ENCODE data around the gene S100PBP.
"Not testable (repeated sequence)": the region's sequence is repeated elsewhere in the genome, so short reads cannot be mapped to it uniquely, and the experiment has no call there.

S100PBP gene

GRCh38 chr1:32786856-32787255, 30.6 kb upstream of the S100PBP start:
- DNase-seq, result no peak

- DNase-seq, result not testable (repeated sequence)
Observed at GRCh38 chr1:32789356-32789755, 28.1 kb upstream of the S100PBP start.

GRCh38 chr1:32791881-32792280, 25.6 kb upstream of the S100PBP start:
- no peak for DNase-seq

DNA sequence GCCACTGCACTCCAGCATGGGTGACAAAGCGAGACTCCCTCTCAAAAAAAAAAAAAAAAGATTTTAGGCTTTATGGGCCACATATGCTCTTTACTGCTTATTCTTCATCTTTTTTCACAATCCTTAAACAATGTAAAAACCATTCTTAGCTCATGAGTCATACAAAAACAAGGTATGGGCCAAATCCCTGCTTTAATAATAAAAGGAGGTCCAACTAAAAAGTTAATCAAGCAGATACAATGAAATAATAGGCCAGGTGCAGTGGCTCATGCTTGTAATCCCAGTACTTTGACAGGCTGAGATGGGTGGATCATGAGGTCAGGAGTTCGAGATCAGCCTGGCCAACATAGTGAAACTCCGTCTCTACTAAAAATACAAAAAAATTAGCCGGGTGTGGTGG, 21.7 kb upstream of the S100PBP start:
- not testable (repeated sequence) for DNase-seq

- DNase-seq, result no peak
Observed at GRCh38 chr1:32797456-32797855, 20.0 kb upstream of the S100PBP start.

GRCh38 chr1:32798191-32798590, 19.3 kb upstream of the S100PBP start:
- DNase-seq, result no peak

DNA sequence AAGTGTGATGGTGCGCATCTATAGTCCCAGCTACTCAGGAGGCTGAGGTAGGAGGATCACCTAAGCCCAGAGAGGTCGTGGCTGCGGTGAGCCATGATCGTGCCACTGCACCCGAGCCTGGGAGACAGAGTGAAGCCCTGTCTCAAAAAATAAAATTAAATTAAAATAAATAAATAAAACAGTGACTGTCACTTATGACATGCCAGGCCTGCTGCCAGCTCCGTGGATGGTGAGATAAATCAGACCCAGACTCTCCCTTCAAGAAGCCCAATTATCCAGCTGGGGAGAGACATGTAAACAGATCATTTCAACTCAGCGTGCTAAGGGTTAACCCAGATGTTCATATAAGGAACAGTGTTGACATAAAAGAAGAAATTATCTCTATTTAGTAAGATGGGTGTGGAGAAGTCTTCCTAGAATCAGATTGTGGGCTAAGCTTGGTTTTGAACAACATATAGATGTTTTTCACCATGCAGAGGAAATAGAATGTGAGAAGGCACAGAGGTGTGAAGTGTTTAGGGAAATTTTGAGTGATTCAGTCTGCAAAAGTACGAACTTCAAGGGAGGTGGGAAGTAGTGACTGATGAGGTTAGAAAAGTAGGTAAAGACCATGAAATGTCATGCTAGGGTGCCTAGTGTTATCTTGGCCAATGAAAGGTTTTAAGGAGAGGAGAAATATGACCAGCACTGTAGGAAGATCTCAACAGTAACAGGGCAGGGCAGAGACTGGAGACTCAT, 18.6 kb upstream of the S100PBP start:
- DNase-seq, result no peak

- no peak for DNase-seq
Observed at GRCh38 chr1:32801096-32801715, 16.2 kb upstream of the S100PBP start.

GRCh38 chr1:32804460-32804859, 13.0 kb upstream of the S100PBP start:
- not testable (repeated sequence) for DNase-seq

DNA sequence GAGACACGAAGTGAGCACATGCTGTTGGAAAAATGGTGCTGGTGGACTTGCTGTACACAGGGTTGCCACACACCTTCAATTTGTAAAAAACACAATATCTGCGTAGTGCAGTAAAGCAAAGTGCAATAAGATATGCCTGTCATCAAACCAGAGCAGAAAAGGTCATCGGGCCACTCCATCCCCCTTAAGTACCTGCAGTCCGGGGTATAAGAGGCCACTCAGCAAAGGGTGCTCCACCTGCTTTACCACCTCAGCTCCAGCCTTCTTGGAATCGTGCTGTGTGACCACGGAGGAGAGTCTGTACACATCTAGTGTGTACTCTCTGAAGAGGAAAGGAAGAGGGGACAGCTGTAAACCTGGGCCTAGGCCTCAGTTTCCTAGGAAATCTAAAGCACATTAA, 11.2 kb upstream of the S100PBP start:
- no peak for DNase-seq

- DNase-seq, result no peak
Observed at GRCh38 chr1:32806910-32807523, 10.4 kb upstream of the S100PBP start.

DNA sequence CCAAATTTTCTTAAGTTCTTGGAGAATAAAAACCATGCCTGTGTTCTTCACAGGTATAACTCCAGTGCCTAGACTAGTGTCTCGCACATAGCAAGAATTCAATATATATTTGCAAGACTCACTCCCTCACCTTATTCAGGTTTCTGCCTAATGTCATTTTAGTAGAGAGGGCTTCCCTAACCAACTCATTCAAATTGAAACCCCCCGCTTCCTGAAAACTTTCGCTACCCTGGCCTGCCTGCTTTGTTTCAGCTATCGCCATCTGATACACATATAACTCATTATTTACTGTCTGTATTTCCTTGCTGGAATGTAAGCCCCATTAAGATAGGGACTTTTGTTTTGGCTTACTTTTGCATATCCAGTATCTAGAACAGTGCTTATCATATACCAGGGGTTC, 8.9 kb upstream of the S100PBP start:
- no peak for DNase-seq

DNA sequence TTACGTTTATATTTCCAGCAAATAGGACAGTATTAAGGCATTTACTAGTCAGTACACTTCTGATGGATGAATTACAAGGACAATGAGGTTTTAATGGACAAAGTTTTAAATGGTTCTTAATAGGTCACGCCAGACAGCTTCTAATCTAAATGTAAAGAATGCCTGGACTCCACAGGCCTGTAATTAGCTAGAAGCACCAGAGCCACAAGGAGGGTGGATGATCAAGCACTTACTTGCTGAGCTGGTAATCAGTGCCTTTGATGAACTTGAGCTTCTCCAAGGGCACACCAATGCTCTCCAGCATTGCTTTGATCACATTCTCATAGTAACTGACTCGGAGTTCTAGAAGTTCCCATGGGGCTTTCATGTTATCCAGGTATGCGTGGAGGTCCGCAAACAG, 7.1 kb upstream of the S100PBP start:
- no peak for DNase-seq

GRCh38 chr1:32811265-32811664, 6.2 kb upstream of the S100PBP start:
- no peak for DNase-seq

- DNase-seq, result no peak
Observed at GRCh38 chr1:32811917-32812316, 5.5 kb upstream of the S100PBP start.

DNA sequence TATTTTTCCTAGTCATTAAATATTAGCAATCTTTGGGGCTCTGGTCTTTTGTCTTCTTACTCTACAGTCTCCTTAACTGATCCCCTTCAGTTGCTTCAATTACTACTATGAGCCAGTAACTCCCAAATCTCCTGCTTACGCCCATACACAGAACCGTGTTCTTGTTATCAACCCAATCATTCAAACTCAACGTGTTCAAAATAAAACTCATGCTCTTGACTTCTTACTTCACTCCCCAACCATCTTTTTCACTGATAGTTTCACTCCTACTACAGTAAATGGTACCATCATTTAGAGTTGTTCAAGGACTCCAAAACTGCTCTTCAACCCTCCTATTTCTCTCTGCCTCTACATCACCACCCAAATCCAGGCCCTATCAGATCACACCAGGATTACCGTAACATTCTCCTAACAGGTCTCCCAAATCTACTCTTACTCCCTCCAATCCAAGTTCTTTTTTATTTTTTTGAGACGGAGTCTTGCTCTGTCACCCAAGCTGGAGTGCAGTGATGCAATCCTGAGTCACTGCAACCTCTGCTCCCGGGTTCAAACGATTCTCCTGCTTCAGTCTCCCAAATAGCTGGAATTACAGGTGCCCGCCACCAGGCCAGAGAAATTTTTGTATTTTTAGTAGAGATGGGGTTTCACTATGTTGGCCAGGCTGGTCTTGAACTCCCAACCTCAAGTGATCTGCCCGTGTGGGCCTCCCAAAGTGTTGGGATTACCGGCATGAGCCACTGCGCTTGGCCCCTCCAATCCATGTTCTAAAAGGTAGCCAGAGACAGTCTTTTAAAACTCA, 3.3 kb upstream of the S100PBP start:
- DNase-seq, result no peak

DNA sequence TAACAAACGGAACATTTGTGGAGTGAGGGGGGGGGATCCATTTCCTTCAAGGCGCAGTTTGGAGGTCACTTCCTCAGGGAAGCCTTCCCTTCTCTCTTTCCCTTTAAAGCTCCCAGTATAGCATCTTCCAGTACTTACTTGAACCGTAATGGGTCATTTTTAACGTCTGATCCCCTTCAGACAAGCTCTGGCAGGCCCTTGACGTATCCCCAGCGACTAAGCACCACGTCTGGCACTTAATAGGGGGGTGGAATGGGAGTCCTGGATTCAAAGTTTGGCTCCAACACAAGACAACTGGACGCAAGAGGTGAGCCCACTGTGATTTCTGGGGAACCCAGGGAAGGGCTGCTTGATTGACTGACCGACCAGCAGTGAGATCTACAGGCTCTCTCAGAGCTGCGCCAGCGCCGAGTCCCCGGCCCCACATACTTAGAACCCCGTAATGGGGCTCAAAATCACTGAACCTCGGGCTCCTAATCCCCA, 736 bp upstream of the S100PBP start:
- no peak for DNase-seq

DNA sequence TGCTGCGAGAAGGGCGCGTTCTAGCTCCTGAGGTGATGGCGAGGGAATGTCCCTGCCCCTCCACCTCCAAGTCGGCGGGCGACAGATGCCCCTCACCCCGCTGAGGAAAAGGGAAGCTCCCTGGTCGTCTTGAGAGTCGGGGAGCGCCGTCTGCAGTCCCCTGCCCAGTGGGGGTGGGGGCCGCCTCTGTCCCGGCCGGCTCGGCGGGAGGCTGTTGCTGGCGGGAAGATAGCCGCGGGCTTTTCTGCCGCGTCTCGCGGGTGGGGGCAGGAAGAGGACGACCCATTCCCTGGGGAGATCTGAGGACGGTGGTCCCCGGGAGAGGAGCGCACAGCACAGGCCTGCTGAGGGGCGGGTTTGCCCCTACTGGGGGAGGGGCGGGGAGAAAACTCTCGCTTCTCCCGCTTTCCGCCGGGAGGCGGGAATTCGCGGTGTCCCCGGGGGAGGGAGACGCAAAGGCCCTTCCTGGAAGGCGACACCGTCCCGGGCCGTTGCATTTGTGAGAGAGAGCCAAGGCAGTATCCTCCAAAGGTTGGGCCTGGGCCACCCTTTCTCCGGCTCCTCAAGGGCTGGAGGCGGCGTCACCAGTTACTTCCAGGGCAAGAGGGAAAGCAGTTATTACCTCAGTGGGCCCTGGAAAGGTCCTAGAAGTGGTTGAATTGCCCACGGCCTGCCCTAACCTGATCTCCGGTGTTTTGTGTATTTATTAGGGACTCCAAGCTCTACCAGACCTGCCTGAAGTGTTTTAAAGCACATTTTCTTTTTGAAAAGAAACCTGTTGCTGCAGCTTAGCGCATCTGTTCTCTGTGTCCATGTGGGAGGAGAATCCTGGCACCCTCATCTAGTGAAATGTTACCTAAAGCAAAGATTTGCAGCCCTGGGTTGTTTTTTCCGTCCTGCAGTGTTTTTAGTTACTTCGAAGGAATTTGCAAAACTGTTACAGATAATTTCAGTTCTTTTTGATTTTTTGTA, 648 bp downstream of the S100PBP start:
- DNase-seq, result peak; percentile 26

GRCh38 chr1:32818804-32819541, 1.5 kb downstream of the S100PBP start:
- DNase-seq, result no peak

GRCh38 chr1:32825181-32825580, 7.7 kb downstream of the S100PBP start:
- no peak for DNase-seq

DNA sequence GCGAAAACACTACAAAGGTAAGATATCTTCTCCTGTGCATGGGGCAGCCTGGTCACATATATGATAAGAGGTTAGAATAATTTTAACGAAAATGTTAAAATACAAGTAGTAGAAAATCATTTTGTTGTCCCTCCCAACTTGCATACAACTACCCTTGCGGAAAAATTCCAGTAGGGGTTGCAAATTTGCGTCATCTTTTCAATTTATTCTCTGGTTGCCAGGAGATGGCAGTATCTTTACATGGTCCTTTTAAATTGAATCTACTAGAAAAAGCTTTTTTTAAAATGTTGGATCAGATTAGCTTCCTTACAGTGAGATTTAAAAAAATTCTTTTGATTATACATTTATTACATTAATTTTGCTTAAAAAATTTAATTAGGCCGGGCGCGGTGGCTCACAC, 10.9 kb downstream of the S100PBP start:
- peak; percentile 66 for DNase-seq

Data from NCI-H1694 treated with DMSO at 0.1 percent for 48 hours (cell line).